ENCODE measurements around the gene VGLL1.

DNA sequence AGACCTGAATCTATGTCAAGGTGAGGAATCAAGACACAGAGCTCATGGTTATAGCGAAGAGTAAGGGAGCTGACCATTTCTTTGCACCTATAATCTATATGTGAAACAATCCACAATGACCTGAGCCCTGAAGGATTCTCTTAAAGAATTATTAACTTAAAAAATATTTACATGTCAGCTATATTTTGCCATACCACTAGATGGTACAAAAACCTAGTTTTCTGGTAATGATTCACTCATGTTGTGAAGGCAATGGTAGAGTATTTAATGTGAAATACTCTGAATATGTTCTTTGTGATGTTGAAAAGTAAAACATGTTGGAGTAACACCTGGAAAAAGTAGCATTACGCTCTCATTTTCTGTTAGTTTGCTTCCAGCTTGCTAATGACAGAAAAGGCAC is 40.0 kb downstream of the VGLL1 start:
- TF ChIP-seq EZH2 (optimal IDR thresholded peaks at IDR 0.05; ENCODE audit: low read depth, low read length): no peak
- TF ChIP-seq CTCF (IDR thresholded peaks at IDR 0.05; ENCODE audit: low read length): peak; percentile 11; the same call in 1 of the 2 replicates
